CD4-positive, alpha-beta T cell treated with Interleukin-4 for 4 hours (primary cell): ENCODE data around the gene GARNL3.

Experiments
- DNase-seq: peaks from one replicate; pipeline ENCODE4 v3.0.0-alpha.2; 2020

GARNL3 gene

GRCh38 chr9:127279717-127280285 lies 15.2 kb downstream of the GARNL3 start:
- no peak for DNase-seq

GRCh38 chr9:127280880-127281660 lies 16.5 kb downstream of the GARNL3 start:
- DNase-seq: no peak

- DNase-seq: no peak
These were observed 17.3 kb downstream of the GARNL3 start for GRCh38 chr9:127281891-127282290.

- no peak for DNase-seq
These were observed 18.0 kb downstream of the GARNL3 start for GRCh38 chr9:127282611-127283010.

- DNase-seq: no peak
These were observed 18.6 kb downstream of the GARNL3 start for GRCh38 chr9:127283135-127283534.

- peak; percentile 3 for DNase-seq
These were observed 19.4 kb downstream of the GARNL3 start for GRCh38 chr9:127283917-127284497.

- DNase-seq: no peak
These were observed 21.4 kb downstream of the GARNL3 start for GRCh38 chr9:127285965-127286364.

GRCh38 chr9:127290561-127291065 lies 26.0 kb downstream of the GARNL3 start:
- DNase-seq: no peak

GRCh38 chr9:127291246-127291778 lies 26.7 kb downstream of the GARNL3 start:
- DNase-seq: no peak

GRCh38 chr9:127292415-127292814 lies 27.8 kb downstream of the GARNL3 start:
- DNase-seq: no peak

- DNase-seq: no peak
These were observed 28.8 kb downstream of the GARNL3 start for GRCh38 chr9:127293328-127293727.

- DNase-seq: no peak
These were observed 29.2 kb downstream of the GARNL3 start for GRCh38 chr9:127293767-127294166.

GRCh38 chr9:127295005-127295404 lies 30.4 kb downstream of the GARNL3 start:
- no peak for DNase-seq

GRCh38 chr9:127300886-127301447 lies 36.4 kb downstream of the GARNL3 start:
- DNase-seq: no peak

GRCh38 chr9:127303830-127304229 lies 39.3 kb downstream of the GARNL3 start:
- no peak for DNase-seq

GRCh38 chr9:127305206-127305837 lies 40.7 kb downstream of the GARNL3 start:
- DNase-seq: no peak

- no peak for DNase-seq
These were observed 41.3 kb downstream of the GARNL3 start for GRCh38 chr9:127305838-127306226.

- no peak for DNase-seq
These were observed 43.2 kb downstream of the GARNL3 start for GRCh38 chr9:127307802-127308201.

- no peak for DNase-seq
These were observed 44.3 kb downstream of the GARNL3 start for GRCh38 chr9:127308652-127309434.

GRCh38 chr9:127309715-127310114 lies 45.1 kb downstream of the GARNL3 start:
- DNase-seq: no peak

- peak; percentile 39 for DNase-seq
These were observed 46.7 kb downstream of the GARNL3 start for GRCh38 chr9:127311239-127311741.

GRCh38 chr9:127313042-127313560 lies 48.5 kb downstream of the GARNL3 start:
- DNase-seq: no peak
